ENCODE measurements around the gene CGREF1. TPM values are rescaled to one million over a fixed set of nuclear protein-coding genes. Genes with fewer than 3 reads are reported as not detected.
"Not testable (repeated sequence)": the region's sequence is repeated elsewhere in the genome, so short reads cannot be mapped to it uniquely, and the experiment has no call there.

CGREF1 gene
- total RNA-seq, 1 experiment from 2014 or later, result 3.7 TPM

GRCh38 chr2:27117995-27118524, 868 bp downstream of the CGREF1 start:
- H3K9me3 Mint-ChIP-seq (ENCODE audit: low read depth, unreplicated experiment), result no peaks in the 10 kb centered on the region
- H3K4me3 Mint-ChIP-seq (ENCODE audit: low read depth, unreplicated experiment), result peak overlapping the region; percentile 73
- no TSS peak for BruUV-seq (replicated peaks)
- no peaks in the 10 kb centered on the region for H3K4me1 Mint-ChIP-seq (ENCODE audit: low read depth, unreplicated experiment)
- CTCF ChIA-PET, result no interaction called here
- no peak for DNase-seq
- peaks cover 12% of the 10 kb centered on the region for H3K36me3 Mint-ChIP-seq (ENCODE audit: insufficient read depth, unreplicated experiment)
- intact Hi-C loops (cut with micrococcal nuclease; ENCODE audit: unreplicated experiment), result no loop called here
- H3K27me3 Mint-ChIP-seq (ENCODE audit: unreplicated experiment), result peaks cover 45% of the 10 kb centered on the region
- TF ChIP-seq CTCF (IDR thresholded peaks at IDR 0.05; ENCODE audit: unreplicated experiment), result no peak
- no peak overlapping the region for H3K27ac Mint-ChIP-seq (ENCODE audit: unreplicated experiment)

DNA sequence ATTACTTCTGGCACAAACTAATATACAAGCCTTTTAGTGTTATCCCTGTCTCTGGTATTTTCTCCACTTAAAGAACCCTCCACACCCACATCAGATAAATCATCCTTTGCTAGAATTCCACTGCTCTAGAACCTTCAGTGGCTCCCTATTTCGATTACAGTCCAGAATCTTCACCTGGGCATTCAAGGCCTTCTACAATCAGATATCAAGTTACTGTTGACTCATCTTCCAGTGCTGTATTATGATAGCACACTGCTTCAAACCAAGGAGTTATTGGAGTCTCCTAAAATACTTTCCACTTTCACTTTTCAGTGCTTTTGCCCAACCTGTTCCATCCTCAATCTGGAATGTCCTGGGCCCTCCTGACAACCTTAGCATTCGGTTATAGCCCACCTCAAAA, 3.4 kb downstream of the CGREF1 start:
- H3K9me3 Mint-ChIP-seq (ENCODE audit: low read depth, unreplicated experiment), result no peaks in the 10 kb centered on the region
- TF ChIP-seq CTCF (IDR thresholded peaks at IDR 0.05; ENCODE audit: unreplicated experiment), result no peak
- peaks cover 19% of the 10 kb centered on the region for H3K27me3 Mint-ChIP-seq (ENCODE audit: unreplicated experiment)
- intact Hi-C loops (cut with micrococcal nuclease; ENCODE audit: unreplicated experiment), result no loop called here
- H3K4me3 Mint-ChIP-seq (ENCODE audit: low read depth, unreplicated experiment), result no peak overlapping the region
- DNase-seq, result no peak
- CTCF ChIA-PET, result no interaction called here
- no peaks in the 10 kb centered on the region for H3K4me1 Mint-ChIP-seq (ENCODE audit: low read depth, unreplicated experiment)
- peaks cover 9% of the 10 kb centered on the region for H3K36me3 Mint-ChIP-seq (ENCODE audit: insufficient read depth, unreplicated experiment)
- H3K27ac Mint-ChIP-seq (ENCODE audit: unreplicated experiment), result no peak overlapping the region
- BruUV-seq (replicated peaks), result no TSS peak

DNA sequence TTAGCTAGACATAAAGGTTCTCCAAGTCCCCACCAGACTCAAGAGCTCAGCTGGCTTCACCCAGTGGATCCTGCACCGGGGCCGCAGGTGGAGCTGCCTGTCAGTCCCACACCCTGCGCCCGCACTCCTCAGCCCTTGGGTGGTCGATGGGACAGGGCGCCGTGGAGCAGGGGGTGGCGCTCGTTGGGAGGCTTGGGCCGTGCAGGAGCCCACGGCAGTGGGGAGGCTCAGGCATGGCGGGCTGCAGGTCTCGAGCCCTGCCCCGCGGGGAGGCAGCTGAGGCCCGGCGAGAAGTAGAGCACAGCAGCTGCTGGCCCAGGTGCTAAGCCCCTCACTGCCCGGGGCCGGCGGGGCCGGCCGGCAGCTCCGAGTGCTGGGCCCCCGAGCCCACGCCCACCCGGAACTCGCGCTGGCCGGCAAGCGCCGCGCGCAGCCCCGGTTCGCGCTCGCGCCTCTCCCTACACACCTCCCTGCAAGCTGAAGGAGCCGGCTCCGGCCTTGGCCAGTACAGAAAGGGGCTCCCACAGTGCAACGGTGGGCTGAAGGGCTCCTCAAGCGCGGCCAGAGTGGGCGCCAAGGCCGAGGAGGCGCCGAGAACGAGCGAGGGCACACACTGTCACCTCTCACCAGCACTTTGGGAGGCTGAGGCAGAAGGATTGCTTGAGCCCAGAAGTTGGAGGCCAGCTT, 7.4 kb downstream of the CGREF1 start:
- H3K27ac Mint-ChIP-seq (ENCODE audit: unreplicated experiment); H3K4me1 Mint-ChIP-seq (ENCODE audit: low read depth, unreplicated experiment); H3K36me3 Mint-ChIP-seq (ENCODE audit: insufficient read depth, unreplicated experiment); BruUV-seq (replicated peaks); H3K27me3 Mint-ChIP-seq (ENCODE audit: unreplicated experiment); CTCF ChIA-PET; H3K4me3 Mint-ChIP-seq (ENCODE audit: low read depth, unreplicated experiment); DNase-seq; intact Hi-C loops (cut with micrococcal nuclease; ENCODE audit: unreplicated experiment); H3K9me3 Mint-ChIP-seq (ENCODE audit: low read depth, unreplicated experiment): not testable (repeated sequence)

DNA sequence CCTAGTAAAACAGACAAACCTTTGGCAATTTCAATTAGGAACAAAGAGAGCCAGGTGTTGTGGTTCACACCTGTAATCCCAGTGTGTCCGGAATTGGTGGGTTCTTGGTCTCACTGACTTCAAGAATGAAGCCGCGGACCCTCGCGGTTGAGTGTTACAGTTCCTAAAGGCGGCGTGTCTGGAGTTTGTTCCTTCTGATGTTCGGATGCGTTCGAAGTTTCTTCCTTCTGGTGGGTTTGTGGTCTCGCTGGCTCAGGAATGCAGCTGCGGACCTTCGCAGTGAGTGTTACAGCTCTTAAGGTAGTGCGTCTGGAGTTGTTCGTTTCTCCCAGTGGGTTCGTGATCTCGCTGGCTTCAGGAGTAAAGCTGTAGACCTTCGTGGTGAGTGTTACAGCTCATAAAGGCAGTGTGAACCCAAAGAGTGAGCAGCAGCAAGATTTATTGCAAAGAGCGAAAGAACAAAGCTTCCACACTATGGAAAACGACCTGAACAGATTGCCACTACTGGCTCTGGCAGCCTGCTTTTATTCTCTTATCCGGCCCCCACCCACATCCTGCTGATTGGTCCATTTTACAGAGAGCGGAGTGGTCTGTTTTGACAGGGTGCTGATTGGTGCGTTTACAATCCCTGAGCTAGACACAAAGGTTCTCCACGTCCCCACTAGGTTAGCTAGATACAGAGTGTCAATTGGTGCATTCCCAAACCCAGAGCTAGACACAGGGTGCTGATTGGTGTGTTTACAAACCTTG, 8.2 kb downstream of the CGREF1 start:
- H3K4me1 Mint-ChIP-seq (ENCODE audit: low read depth, unreplicated experiment); H3K36me3 Mint-ChIP-seq (ENCODE audit: insufficient read depth, unreplicated experiment); CTCF ChIA-PET; H3K9me3 Mint-ChIP-seq (ENCODE audit: low read depth, unreplicated experiment); H3K27ac Mint-ChIP-seq (ENCODE audit: unreplicated experiment); H3K27me3 Mint-ChIP-seq (ENCODE audit: unreplicated experiment); H3K4me3 Mint-ChIP-seq (ENCODE audit: low read depth, unreplicated experiment); intact Hi-C loops (cut with micrococcal nuclease; ENCODE audit: unreplicated experiment); DNase-seq; BruUV-seq (replicated peaks): not testable (repeated sequence)

- intact Hi-C loops (cut with micrococcal nuclease; ENCODE audit: unreplicated experiment), result no loop called here
- CTCF ChIA-PET, result interaction anchor here (0.6 to 0.8 kb wide), 2 partner anchors 157 to 171 kb away, joined by 3 read pairs; no protein-coding TSS in a partner anchor
- no peak for TF ChIP-seq CTCF (IDR thresholded peaks at IDR 0.05; ENCODE audit: unreplicated experiment)
- no peaks in the 10 kb centered on the region for H3K36me3 Mint-ChIP-seq (ENCODE audit: insufficient read depth, unreplicated experiment)
- no peaks in the 10 kb centered on the region for H3K4me1 Mint-ChIP-seq (ENCODE audit: low read depth, unreplicated experiment)
- no peaks in the 10 kb centered on the region for H3K9me3 Mint-ChIP-seq (ENCODE audit: low read depth, unreplicated experiment)
- no TSS peak for BruUV-seq (replicated peaks)
- H3K4me3 Mint-ChIP-seq (ENCODE audit: low read depth, unreplicated experiment), result no peak overlapping the region
- H3K27me3 Mint-ChIP-seq (ENCODE audit: unreplicated experiment), result no peaks in the 10 kb centered on the region
- no peak overlapping the region for H3K27ac Mint-ChIP-seq (ENCODE audit: unreplicated experiment)
- no peak for DNase-seq
Observed at GRCh38 chr2:27109083-27109482, 9.8 kb downstream of the CGREF1 start.

All from Calu3 (cell line).